ENCODE data around the gene SCN4B.

GRCh38 chr11:118142081-118142480 is 10.5 kb downstream of the SCN4B start:
- TF ChIP-seq POLR2A (IDR thresholded peaks at IDR 0.05; ENCODE audit: low read length) (no peak), GATA1 (IDR thresholded peaks at IDR 0.05; ENCODE audit: low read depth, low read length) (no peak)
